HL-60 (cell line): ENCODE results near the gene ROBO1.

ENCODE experiments used
- DNase-seq, 2 experiments: peaks; one replicate each; pipeline ENCODE4 v3.0.0-alpha.2; 2010 to 2020; ENCODE audit warnings: low read depth in 1 of 2, low spot score in 1 of 2
- H3K27ac ChIP-seq: fragments of 250-450 bp; sonication (Bioruptor Pico); replicated peaks from 2 replicates; pipeline ENCODE4 v1.5.1; 2020; ENCODE audit warnings: mild to moderate bottlenecking, moderate library complexity
- H3K27me3 ChIP-seq: fragments of 250-450 bp; sonication (Bioruptor Pico); 2 replicates; pipeline ENCODE4 v1.5.1; 2021; ENCODE audit warnings: mild to moderate bottlenecking, moderate library complexity; ENCODE audit not compliant: insufficient read depth, poor library complexity, severe bottlenecking
- H3K4me3 ChIP-seq: replicated peaks from 2 replicates; pipeline ENCODE4 v1.5.1; 2011; ENCODE audit warnings: mild to moderate bottlenecking, control low read depth, low read length; ENCODE audit not compliant: insufficient read depth
- CTCF ChIP-seq: IDR thresholded peaks from one replicate; pipeline ENCODE4 v1.5.1; 2011; ENCODE audit warnings: low read length, control low read depth, inconsistent platforms; ENCODE audit not compliant: insufficient read depth
- GABPA ChIP-seq: IDR thresholded peaks from 2 replicates; pipeline ENCODE4 v1.6.1; 2012; ENCODE audit warnings: low read depth
- POLR2AphosphoS5 ChIP-seq: IDR thresholded peaks from 2 replicates; pipeline ENCODE4 v1.6.1; 2012; ENCODE audit warnings: low read depth
- SPI1 ChIP-seq: IDR thresholded peaks from 2 replicates; pipeline ENCODE4 v1.6.1; 2012; ENCODE audit warnings: low read depth, mild to moderate bottlenecking, borderline replicate concordance
- TF ChIP-seq, protein P1 (sequence below): IDR thresholded peaks from 2 replicates; pipeline ENCODE4 v1.6.1; 2012; ENCODE audit warnings: low read depth; ENCODE audit not compliant: insufficient replicate concordance

The ROBO1 gene

DNA sequence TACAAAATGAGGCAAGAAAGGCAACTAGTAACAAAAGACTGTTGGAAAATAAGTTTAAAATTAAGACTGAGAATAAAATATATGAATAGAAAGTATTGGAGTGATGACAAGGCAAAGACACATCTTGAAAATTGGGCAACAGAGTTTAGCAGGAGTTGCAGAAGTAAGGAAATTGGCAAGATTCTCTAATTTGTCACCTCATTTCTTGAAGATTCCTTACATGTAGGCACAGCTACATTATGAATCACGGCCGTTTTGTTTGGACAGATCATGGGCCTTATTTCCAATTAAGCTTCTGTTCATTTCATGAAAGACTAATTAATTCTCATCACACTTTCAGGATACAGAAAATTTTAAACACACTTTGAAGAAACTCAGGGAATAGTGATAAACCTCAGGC, 170.1 kb downstream of the ROBO1 start:
- Histone ChIP-seq H3K4me3 (no peak overlapping the region), H3K27me3 (no peaks in the 10 kb centered on the region), H3K27ac (no peak overlapping the region)
- DNase-seq = no peak
- no peak for TF ChIP-seq CTCF
- no peak for TF ChIP-seq POLR2AphosphoS5
- TF ChIP-seq, protein P1, sequence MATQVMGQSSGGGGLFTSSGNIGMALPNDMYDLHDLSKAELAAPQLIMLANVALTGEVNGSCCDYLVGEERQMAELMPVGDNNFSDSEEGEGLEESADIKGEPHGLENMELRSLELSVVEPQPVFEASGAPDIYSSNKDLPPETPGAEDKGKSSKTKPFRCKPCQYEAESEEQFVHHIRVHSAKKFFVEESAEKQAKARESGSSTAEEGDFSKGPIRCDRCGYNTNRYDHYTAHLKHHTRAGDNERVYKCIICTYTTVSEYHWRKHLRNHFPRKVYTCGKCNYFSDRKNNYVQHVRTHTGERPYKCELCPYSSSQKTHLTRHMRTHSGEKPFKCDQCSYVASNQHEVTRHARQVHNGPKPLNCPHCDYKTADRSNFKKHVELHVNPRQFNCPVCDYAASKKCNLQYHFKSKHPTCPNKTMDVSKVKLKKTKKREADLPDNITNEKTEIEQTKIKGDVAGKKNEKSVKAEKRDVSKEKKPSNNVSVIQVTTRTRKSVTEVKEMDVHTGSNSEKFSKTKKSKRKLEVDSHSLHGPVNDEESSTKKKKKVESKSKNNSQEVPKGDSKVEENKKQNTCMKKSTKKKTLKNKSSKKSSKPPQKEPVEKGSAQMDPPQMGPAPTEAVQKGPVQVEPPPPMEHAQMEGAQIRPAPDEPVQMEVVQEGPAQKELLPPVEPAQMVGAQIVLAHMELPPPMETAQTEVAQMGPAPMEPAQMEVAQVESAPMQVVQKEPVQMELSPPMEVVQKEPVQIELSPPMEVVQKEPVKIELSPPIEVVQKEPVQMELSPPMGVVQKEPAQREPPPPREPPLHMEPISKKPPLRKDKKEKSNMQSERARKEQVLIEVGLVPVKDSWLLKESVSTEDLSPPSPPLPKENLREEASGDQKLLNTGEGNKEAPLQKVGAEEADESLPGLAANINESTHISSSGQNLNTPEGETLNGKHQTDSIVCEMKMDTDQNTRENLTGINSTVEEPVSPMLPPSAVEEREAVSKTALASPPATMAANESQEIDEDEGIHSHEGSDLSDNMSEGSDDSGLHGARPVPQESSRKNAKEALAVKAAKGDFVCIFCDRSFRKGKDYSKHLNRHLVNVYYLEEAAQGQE = no peak
- no peak for TF ChIP-seq SPI1
- no peak for TF ChIP-seq GABPA

- Histone ChIP-seq H3K27me3 (no peaks in the 10 kb centered on the region), H3K4me3 (no peak overlapping the region), H3K27ac (no peak overlapping the region)
- no peak for TF ChIP-seq SPI1
- no peak for TF ChIP-seq POLR2AphosphoS5
- no peak for TF ChIP-seq CTCF
- TF ChIP-seq, protein P1 = no peak
- TF ChIP-seq GABPA = no peak
- DNase-seq = no peak
These were observed 180.6 kb downstream of the ROBO1 start for GRCh38 chr3:79587150-79587549.

DNA sequence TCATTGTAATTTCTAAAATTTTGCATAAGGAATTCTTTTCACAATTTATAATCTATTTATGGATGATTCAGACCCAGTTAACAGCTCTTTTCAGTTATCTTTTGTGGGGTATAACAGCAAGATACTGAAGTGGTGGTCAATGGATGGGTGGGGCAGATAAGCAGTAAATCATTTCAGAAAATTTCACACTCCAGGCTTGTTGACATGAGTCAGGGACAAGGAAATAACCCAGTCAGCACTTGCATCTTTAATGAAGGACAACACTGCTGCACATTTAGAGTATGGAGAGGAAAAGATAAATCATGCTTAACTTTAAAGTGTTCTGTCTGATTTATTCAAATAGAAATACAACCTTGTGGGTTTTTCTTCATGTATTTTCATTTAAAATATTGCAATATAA, 181.6 kb downstream of the ROBO1 start:
- Histone ChIP-seq H3K27ac (no peak overlapping the region), H3K4me3 (no peak overlapping the region), H3K27me3 (no peaks in the 10 kb centered on the region)
- no peak for TF ChIP-seq POLR2AphosphoS5
- no peak for DNase-seq

DNA sequence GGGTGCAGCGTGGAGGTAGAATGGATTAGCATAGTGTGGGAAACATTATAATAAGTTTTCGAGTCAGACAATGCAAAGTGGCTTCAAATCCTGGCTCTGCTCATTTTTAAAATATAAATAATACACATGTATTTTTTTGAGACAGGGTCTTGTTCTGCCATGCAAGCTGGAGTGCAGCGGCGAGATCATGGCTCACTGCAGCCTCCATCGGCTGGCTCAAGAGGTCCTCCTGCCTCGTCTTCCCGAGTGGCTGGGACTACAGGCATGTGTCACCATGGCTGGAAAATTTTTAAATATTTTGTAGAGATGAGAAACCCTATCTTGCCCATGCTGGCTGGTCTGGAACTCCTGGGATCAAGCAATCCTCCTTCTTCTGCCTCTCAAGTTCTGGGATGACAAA, 194.9 kb downstream of the ROBO1 start:
- Histone ChIP-seq H3K27me3 (no peaks in the 10 kb centered on the region), H3K27ac (no peak overlapping the region), H3K4me3 (no peak overlapping the region)
- TF ChIP-seq POLR2AphosphoS5 (no peak), SPI1 (no peak), CTCF (no peak), GABPA (no peak)
- TF ChIP-seq, protein P1 = no peak
- DNase-seq = no peak
